AG20443 (cell line): ENCODE results near the gene DSCAML1.
"Not testable (repeated sequence)": the region's sequence is repeated elsewhere in the genome, so short reads cannot be mapped to it uniquely, and the experiment has no call there.

Experiments used
- DNase-seq: peaks from one replicate; pipeline ENCODE4 v3.0.0; 2012; ENCODE audit warnings: low spot score, mixed read lengths

Gene DSCAML1

DNA sequence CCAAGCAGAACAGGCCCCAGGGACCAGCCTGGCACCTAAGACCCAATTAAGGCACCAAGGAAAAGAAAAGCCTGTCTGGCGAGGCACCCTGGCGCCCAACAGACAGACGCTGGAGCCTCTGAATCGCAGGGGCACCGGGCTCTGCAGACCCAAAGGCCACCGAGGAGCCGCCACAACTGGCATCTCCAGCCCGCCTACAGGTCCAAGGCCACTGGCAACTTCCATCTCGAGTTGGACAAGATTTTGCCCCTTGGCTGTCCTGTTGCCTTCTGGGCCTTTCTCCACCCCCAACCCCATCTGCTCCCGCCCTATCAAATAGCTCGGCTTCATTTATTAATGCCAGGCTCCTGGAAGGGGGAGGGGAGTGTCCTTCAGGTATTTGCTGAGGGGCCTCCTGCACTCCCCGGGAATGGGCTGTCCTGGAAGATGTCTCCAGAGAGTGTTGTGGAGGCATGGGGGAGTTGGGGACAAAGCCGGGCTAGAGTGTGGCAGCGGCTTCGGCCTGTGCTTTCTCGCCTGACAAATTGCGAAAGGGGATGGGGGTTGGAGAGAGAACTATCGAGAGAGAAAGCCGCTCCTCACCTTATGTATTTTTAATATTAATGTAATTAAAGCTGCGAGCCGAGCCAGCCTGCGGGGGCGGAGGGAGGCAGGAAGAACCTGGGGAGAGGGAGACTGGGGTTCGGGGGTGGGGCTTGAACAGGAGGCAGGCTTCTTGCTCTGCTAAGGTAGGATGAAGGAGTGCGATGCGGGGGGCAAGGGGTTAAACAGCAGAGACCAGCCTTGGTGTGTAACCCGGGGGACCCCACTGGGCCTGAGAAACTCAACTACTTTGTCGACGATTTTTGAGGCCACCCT lies 2.0 kb downstream of the DSCAML1 start:
- DNase-seq: no peak

DNA sequence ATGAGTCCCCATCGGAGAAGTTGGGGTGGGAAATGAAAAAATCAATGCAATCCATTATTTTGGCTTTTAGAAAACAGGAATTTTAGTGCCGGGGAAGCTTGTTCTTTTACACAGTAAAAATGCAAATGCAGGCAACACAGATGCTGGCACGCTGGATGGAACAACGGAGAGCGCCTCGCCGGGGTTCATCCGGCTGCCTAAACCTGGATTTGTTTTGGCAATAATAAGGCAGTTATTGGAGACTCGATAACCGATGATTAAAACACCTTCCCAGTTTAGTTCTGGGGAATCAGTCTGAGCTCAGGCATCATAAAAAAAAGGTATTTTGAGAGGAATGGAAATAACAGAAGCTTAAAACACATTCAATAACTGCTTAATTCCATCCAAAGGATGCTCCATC lies 2.9 kb downstream of the DSCAML1 start:
- no peak for DNase-seq

DNA sequence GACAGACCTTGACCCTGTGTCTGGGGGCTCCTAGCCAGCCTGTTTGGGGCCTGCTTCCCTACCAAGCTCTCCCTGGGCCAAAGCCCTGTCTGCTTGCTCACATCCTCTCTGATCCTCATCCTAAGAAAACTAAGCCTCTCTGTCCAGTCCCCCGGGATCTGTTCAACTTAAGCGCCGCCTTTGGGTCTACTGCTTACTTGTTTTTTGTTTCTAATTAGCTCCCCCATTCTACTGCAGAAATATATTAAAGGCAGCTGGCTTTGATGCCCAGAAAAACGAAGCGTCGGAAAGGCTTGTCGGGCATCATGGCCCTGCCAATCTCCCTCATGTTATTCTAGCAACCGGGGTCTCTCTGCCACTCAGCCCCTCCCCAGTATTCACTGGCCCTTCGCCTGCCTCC lies 3.4 kb downstream of the DSCAML1 start:
- no peak for DNase-seq

DNA sequence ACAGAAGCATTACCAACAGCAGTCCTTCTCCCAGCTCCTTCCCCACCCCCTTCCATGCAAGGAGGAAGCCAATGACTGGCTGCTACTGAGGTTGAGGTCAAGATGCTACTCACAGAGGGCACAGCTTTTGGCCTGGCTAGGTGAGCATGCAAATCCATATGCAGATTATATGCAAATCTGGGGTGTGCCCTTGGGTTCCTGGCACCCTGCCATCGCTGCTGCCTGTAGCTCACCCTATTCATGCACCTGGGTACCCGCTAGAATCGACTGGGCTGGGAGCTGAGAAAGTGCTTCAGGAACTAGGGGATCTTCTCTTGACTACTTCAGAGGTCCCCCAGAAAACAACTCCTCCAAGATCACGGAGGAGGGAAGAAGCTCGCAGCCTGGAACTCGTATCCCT lies 4.0 kb downstream of the DSCAML1 start:
- no peak for DNase-seq

DNA sequence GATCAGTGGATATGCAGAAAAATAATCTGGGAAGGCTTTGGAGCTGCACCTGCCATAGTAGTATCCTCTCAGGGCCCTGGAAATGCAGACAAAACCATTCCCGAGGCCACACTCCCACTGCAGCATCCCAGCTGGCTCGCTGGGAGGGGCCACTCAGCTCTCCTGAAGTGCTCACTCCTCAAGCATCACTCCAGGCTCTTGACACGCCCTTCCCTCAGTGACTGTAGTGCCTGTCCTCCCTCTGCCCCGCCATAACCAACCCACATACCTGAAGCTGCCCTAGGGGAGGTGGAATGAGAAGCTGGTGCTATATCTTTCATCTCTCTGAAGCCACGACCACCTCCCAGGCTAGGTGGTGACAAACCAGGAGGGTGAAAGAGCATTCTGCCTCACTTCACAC lies 4.8 kb downstream of the DSCAML1 start:
- DNase-seq: no peak

DNA sequence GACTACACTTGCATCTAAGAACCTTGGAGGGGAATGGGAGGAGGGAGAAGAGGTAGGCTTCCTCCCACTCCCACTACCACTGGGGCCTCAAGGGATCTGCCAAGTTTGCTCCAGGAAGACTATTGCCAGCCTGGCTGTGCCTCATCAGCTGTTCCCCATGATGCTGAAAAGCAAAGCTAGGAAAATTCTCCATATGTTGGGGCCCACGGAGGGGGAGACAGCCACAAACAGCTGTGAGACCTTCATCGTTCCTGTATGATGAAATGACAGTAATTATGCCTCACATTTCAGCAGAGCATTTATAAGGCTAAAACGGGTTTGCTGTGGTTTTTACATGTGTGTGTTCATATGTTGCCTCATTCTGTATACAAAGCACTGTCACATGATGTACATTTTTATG lies 6.7 kb downstream of the DSCAML1 start:
- no peak for DNase-seq

DNA sequence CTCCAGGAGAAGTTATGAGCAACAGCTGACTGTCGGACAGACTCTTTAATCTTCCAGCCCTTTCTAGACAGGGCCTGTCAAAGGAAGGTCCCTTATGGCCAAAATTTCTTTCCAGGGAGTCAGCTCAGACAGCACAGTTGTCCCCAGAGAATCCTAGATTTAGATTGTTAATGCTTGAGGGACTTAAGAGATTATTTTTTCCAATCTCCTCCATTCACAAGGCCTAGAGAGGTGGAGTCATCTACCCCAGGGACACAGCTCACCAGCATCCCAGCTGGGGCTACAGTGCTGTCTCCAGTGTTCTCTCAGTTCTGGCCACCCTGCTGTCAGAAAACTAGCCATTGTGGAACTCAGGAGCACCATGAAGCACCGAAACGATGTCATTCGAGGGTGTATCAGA lies 7.8 kb downstream of the DSCAML1 start:
- DNase-seq: no peak

DNA sequence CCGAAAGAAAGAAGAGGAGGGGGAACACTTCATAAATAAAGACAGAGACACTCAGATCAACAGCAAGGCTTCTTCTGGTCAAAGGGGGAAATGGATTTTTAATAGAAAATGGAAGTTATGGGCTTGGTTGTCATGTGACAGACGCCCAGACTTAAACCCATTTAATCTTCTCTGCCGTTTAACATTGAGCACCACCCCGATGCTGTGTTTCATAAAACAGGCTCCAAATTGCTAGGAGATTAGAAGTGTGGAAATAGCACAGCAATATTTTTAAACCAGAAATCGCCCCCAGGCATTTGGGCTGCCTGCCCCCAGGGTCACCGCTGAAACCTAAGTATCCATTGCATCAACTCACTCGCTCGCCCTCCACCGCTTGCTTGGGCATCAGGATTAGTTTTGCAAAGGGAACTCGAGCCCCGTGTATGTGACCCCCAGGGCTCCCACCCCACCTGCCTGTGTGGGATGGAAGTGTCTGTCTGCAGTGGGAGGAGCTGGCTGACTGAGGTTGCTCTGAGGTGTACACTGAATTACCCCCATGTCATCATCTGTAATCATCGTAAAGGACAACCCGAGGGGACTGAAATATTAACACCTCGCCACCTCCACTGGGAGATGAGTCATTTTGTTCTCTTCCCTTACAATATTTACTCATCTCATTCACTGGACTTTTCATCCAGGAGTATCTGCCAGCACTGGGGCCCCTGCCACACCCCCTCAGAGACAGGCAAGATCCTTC lies 10.7 kb downstream of the DSCAML1 start:
- DNase-seq: no peak

DNA sequence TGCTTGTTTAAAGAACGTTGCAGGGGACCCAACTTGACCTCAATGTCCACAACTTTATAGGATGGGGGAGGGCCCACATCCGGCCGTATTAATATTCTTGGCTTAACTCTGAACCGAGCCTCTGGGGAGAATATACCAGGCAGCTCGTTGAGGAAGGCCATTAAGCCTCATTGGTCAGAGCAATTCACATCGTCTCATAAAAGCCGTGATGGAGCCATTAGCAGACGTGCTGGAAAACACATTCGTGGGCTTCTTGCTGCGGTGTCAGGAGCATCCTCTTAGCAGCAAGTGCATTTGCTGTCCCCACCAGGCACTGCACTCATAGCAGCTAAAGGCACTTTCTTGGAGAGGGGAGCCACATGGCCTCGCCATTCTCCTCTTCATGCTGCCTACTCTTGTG lies 14.9 kb downstream of the DSCAML1 start:
- DNase-seq: no peak

DNA sequence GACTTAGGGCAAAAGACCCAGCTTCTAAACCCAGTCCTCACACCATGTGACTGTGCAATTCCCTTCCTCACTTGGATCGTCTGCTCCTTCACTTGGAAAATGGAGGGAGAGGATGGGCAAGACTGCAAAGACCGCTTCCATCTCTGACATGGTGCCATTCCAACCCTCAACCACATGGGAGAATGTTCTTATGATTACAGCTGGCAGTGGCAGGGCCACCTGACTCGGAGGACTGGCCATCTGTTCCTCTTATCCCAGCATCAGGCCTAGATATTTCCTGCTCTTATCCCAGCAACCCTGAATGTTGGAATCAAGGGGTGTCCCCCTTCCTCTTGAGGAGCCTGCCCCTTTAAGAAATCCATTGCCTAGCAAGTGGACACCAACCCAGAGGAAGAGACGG lies 15.4 kb downstream of the DSCAML1 start:
- DNase-seq: no peak

DNA sequence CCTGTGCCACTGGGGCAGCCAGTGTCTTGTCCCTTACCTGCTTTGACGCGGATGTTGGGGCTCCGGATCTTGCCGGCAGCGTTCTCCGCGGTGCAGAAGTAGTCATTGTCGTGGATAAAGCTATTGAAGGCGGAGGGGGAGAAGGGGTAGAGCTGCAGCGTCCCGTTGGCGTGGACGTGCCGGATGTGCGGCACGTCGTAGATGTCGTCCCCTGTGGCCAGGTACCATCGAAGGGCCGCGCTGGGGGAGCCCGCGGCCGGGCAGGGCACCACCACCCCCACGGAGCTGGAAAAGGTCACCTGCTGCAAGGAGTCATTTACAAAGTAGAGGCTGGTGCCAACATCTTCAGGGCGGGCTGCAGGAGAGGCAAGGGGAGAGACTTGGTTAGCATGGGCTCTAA lies 16.6 kb downstream of the DSCAML1 start:
- DNase-seq: no peak

DNA sequence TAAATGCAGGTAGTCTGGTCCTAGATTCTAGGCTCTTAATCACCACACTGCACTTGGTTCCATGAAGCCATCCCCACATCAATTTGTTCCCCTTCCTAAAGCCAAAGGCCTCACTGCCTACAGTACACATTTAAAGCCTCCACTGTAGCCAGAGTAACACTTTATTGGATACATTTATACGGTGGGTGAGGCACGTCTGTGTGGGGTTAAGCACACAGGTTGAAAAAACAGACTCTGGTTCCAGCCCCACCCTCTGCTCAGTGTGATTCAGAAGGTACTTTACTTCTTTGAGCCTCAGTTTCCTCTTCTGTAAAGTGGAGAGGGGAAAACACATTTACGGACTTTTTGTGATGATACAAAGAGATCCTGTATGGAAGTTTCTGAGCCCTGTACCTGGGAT lies 22.5 kb downstream of the DSCAML1 start:
- DNase-seq: no peak

DNA sequence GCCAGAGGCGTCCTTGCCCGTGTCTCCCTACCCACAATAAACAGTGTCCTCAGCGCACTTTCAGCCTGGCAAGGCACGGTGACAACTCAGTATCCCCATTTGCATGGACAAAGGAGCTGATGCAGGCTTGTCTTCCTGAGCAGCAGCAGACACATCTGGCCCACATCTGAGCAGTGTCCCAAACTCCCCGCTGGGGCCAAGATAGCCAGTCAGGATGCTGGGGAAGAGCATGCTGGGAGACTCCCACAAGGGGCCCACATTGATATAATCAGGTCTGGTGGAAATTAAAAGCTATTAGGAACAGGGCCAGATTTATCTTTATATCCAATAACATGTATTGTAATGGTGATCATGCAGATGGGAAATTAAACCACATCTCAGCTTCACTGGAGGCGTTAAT lies 24.7 kb downstream of the DSCAML1 start:
- no peak for DNase-seq

DNA sequence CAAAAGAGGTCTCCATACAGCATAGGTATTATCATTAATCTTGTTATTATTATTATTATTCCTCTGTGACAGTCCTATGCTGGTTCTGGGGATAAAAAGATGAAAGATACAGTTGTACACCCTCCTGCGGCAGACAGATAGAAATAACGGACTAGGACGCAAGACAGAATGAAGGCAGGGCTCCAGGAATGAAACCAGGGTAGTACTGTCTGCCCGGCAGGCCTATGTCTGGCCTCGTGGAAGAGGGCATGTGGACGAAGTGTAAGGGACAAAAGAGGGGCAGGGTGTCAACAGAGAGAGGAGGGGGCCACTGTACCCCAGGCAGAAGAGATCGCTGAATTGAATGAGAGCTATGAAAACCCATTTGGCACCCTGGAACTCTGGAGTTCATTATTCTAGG lies 25.2 kb downstream of the DSCAML1 start:
- no peak for DNase-seq

DNA sequence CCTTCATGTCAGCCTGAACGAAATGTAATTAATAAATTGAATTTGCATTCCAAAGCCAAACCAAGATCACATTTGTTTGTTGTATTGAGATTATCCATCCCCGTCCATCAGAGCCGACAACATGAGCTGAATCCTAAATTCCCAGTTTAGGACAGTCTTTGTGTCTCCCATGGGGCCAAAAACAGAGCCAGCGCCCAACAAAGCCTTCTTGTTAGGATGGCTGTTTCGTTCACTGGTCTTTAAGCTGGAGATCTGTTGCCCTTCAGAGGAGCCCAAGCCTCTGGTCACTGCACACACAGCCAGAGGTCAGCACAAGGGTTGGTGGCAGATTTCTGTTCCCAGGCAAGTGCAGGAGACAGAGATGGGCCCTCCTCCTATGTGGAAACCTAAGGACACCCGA lies 25.8 kb downstream of the DSCAML1 start:
- DNase-seq: no peak

DNA sequence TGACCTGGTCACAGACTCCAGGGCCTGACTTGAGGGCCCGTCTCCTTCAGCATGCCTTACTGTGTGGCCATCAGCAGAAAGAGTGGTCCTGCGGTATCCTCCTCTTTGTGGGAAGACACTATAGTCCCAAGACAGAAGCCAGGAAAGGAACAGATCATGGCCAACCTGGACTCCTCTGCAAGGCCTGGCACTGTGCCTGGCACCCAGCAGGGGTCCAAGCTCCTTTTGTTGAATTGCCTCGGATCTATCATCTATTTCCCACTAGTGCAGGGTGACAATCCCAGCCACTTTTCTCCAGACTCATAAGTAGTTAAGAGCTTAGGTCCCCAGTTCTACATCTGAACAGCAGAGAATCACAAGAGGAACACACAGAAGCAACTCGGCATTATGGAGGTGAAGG lies 27.0 kb downstream of the DSCAML1 start:
- no peak for DNase-seq

DNA sequence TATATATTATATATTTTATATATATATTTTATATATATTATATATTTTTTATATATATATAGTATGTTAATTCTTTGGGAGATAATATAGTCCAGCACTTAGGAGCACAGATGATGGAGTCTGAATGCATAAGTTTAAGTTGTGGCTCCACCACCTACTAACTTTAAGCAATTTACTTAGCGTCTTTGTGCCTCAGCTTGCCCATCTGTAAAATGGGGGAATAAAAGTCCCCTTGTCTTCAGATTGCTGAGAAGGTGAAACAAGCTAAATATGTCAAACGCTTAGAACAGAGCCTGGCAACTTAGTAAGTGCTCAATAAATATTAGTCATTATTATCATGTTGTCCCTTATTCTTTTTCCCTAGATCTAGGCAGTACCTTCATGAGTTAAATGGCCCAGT lies 27.5 kb downstream of the DSCAML1 start:
- no peak for DNase-seq

DNA sequence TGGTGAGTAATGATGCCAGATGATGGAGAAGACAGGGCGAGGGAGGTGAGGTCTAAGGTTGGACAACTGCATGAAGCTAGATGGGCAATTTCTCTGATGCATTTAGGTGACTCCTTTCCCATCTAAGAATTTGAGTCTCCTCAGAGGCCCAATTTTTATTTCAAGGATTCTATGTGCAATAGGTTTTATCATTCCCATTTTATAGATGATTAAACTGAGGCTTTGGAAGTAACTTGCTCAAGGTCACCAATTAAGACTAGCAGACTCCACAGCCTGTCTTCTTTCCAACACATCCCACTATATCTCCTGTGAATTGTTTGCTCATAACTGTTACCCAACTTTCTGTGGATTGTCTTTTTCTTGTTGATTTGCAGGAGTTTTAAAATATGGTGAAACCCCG lies 28.5 kb downstream of the DSCAML1 start:
- DNase-seq: no peak

DNA sequence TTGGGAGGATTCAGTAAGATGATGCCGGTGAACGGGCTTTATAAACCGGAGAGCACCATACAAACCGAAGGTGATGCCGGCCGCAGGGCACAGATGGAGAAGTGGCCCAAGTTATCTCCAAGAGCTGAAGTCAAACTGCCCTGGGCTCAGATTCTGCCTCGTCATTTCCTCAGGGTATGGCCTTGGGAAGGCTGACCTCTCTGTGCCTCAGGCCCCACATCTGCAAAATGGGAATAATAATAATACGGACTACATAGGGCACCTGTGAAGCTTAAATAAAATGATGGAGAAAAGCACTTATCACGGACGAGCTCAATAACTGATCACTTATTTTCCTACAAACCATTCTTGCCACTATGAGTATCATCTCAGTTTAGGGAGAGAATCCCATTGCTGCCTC lies 29.9 kb downstream of the DSCAML1 start:
- no peak for DNase-seq

DNA sequence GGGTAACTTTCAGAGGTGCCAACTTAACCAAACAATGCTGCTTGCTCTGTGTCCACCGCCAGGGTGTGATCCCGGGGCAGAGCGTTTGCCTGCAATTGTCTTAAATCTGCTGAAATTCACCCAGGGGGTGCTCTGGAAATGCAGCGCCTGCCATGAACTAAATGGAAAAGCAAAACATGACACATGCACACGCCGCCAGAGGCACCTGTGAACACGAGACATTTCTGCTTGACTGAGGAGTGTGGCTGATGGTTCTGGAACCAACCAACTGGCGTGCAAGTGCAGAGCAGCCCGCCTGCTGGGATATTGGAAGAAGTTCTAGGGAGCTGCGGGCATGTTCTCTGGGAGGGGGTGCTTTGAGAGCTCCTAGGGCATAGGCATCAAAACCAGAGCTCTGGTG lies 30.4 kb downstream of the DSCAML1 start:
- DNase-seq: no peak

DNA sequence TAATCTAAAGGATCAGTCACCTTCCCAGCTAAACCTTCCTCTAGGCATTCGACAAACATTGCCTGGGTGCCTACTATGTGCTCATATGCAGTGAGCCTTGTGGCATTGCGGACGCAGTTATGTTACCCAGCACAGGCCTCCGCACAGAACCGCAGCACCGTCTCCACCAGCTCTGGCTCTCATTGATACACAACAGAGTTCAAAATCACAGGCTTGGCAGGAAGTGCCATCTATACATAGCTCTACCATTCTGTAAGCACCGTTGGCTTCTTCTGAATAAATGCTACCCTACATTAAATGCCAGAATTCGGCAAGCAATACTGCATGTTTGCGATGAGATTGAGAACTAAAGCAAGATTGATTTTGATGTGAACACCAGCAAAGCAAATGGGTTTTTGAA lies 31.0 kb downstream of the DSCAML1 start:
- no peak for DNase-seq

DNA sequence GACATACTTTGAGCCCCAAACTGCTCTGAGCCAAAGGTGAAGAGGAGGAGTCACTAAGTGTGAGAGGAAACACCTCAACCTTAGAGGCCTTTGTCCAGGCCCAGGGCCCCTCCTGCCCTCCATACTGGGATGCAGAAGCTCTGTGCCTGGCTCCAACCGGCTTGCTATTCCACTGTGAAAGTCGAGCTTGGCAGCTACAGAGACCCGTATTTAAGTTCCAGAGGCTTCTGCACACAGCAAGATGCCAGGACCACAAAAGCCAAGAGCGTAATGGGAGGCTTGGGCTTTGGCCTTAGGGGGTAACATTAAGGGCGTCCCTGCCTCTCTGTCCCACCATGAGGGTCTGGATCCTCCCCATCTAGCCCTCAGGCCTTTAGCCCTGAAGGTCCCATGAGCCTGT lies 31.9 kb downstream of the DSCAML1 start:
- no peak for DNase-seq

DNA sequence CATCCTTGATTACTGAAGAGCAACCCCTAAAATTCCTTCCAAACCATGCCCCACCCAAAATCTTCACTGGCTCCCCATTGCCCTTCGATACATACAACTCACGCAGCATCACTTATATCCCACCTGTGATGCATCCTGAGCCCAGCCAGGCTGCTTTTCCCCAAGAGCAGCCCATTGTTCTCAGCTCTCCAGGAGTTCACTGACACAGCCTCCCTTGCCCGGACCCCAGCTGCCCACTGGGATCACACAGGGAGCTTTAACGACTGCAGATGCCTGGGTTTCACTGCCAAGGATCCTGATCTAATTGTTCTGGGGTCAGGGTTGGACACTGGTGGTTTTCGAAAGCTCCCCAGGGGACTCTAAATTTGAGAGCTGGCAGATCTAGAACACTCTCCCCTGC lies 33.6 kb downstream of the DSCAML1 start:
- DNase-seq: not testable (repeated sequence)

DNA sequence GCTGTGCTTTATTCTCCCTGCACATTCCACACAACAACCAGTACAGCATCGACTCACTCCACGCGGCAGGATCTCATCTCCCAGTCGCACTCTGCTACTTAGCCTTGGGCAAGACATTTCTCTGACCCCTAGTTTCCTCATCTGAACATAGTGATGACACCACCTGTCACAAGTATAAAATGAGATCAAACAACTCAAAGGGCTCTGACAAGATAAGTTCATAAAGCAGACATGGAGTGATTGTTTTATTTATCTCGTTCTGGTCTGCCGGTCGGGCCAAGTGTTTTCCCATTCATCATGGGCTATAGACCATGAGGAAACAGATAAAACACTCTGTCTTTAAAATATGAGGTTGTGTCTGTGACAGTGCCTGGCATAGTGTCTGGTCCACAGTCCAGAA lies 35.0 kb downstream of the DSCAML1 start:
- no peak for DNase-seq
